Esophagus squamous epithelium (tissue), 4 donors: ENCODE results near the gene MCRIP1.

Experiments used
- CTCF ChIP-seq, 6 experiments: fragments of 450-650 bp in 4 of 6; fragments of 200-600 bp in 2 of 6; sonication (generic) in 2 of 6; IDR thresholded peaks; one replicate each; pipeline ENCODE4 v1.5.1; 2016 to 2019; ENCODE audit warnings: antibody characterized with exemption in 6 of 6, mild to moderate bottlenecking in 4 of 6, moderate library complexity in 4 of 6
- POLR2A ChIP-seq, 4 donors: fragments of 450-650 bp; IDR thresholded peaks; one replicate each; pipeline ENCODE4 v1.6.1; 2017; ENCODE audit warnings: antibody characterized with exemption in 4 of 4, mild to moderate bottlenecking in 4 of 4, moderate library complexity in 3 of 4

- TF ChIP-seq CTCF (IDR thresholded peaks at IDR 0.05), result peak in 4 of 6 experiments; percentile 5 to 64 (median 21)
- TF ChIP-seq POLR2A (IDR thresholded peaks at IDR 0.05), result peak in 3 of 4 donors; percentile 87 to 98 (median 93)
Observed at GRCh38 chr17:81871387-81872230, 38.5 kb upstream of the MCRIP1 start.
